Sigmoid colon (tissue), 7 donors: ENCODE results near the gene RPAP3. TPM values are rescaled to one million over a fixed set of nuclear protein-coding genes. Genes with fewer than 3 reads are reported as not detected.

Experiments used
- DNase-seq: peaks from one replicate; pipeline ENCODE4 v3.0.0-alpha.2; 2019
- H3K27ac ChIP-seq, 4 donors: fragments of 200-600 bp; sonication (generic); one replicate each; pipeline ENCODE4 v1.5.1; 2016 to 2019; ENCODE audit warnings: mild to moderate bottlenecking in 1 of 4
- H3K27me3 ChIP-seq, 3 donors: fragments of 200-600 bp; sonication (generic); one replicate each; pipeline ENCODE4 v1.5.1; 2019; ENCODE audit warnings: mild to moderate bottlenecking in 1 of 3
- H3K36me3 ChIP-seq, 4 donors: fragments of 200-600 bp; sonication (generic); one replicate each; pipeline ENCODE4 v1.5.1; 2016 to 2019
- H3K4me1 ChIP-seq, 4 donors: fragments of 200-600 bp; sonication (generic); one replicate each; pipeline ENCODE4 v1.5.1; 2017 to 2019
- H3K4me3 ChIP-seq, 4 donors: fragments of 200-600 bp; sonication (generic); one replicate each; pipeline ENCODE4 v1.5.1; 2017 to 2019; ENCODE audit warnings: mild to moderate bottlenecking in 2 of 4, moderate library complexity in 1 of 4
- H3K9me3 ChIP-seq, 4 donors: fragments of 200-600 bp in 3 of 4; sonication (generic) in 3 of 4; one replicate each; pipeline versions ENCODE4 v1.5.1 to v1.6.1; 2013 to 2019
- EP300 ChIP-seq, 4 donors: sonication (generic); formaldehyde crosslinking; IDR thresholded peaks; one replicate each; pipeline ENCODE4 v1.6.1; 2017; ENCODE audit warnings: antibody characterized with exemption in 4 of 4
- POLR2A ChIP-seq, 2 donors: fragments of 450-650 bp; IDR thresholded peaks; one replicate each; pipeline ENCODE4 v1.6.1; 2016; ENCODE audit warnings: antibody characterized with exemption in 2 of 2, mild to moderate bottlenecking in 2 of 2, moderate library complexity in 2 of 2
- POLR2AphosphoS5 ChIP-seq, 4 donors: sonication (generic); formaldehyde crosslinking; IDR thresholded peaks; one replicate each; pipeline ENCODE4 v1.6.1; 2017; ENCODE audit warnings: antibody characterized with exemption in 4 of 4
- WGBS, 2 donors: extraction: QIAGEN DNeasy Blood & Tissue Kit; methylation state at CpG; one replicate each; pipeline ENCODE4 v1.1.7; 2013; 5-methylcytosine and 5-hydroxymethylcytosine counted together
- intact Hi-C: fragments of 100-400 bp; cut with DNase I; formaldehyde crosslinking; loops from one replicate; pipeline ENCODE4 v1.15.1; 2023
- polyA plus RNA-seq, 3 donors: library from polyadenylated mRNA; stranded (reverse); fragments of 200-250 nt; gene quantifications; one replicate each; pipeline ENCODE4 v1.2.3, GENCODE V29; 2013
- total RNA-seq, 4 donors: library from RNA; depleted of rRNA; stranded (reverse); fragments of >200 nt; gene quantifications; one replicate each; pipeline ENCODE4 v1.1.0, GENCODE V29; 2016
- TF ChIP-seq, protein P1 (sequence below), 4 experiments: fragments of 450-650 bp in 3 of 4; fragments of 200-600 bp in 1 of 4; IDR thresholded peaks; one replicate each; pipeline ENCODE4 v1.5.1; 2016 to 2019; ENCODE audit warnings: antibody characterized with exemption in 4 of 4, mild to moderate bottlenecking in 3 of 4, moderate library complexity in 2 of 4
- donor health status: healthy with polysubstance abuse.
- donor health status: Bipolar disorder and iron deficiency.
- donor health status: healthy.

RPAP3 gene
- total and polyA plus RNA-seq, 7 donors, result 6.7 to 29.3 (median 21.0) TPM

DNA sequence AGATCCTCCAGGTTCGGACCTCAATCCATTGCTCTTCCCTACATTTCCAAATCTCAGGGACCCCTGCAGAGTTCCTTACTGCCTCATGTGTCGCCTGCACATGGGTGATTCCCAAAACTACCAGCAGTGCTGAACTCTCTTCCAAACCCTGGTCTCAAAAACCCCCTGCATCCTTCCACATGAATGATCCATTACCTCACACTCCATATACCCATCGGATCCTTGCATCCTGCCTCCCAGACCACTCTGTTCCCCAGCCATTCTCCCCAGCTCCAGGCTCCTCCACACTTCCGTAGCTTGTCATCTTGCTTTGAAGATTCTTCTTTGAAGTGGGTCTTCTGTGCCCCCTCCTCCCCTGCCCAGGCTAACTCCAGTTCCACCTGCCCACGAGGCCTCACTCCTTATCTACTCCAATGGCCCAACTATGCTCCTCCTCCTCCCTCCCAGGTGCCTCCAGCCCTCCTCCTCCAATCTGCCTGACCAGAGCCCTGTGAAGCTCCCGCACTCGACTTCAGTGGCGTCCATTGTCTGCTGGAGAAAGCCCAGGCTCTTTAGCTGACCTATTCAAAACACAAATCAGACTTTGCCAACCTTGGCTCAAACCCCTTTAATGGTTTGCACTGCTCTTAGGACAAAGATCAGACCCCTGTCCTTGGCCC is 39.1 kb upstream of the RPAP3 start:
- intact Hi-C loops, result loop anchor here (2.0 kb wide), 1 partner anchor 94 kb away; no protein-coding TSS in a partner anchor
- no peak overlapping the region for H3K27ac ChIP-seq
- WGBS, 2 donors, result 82 to 86% methylated on average over 8 of the region's 8 CpGs

DNA sequence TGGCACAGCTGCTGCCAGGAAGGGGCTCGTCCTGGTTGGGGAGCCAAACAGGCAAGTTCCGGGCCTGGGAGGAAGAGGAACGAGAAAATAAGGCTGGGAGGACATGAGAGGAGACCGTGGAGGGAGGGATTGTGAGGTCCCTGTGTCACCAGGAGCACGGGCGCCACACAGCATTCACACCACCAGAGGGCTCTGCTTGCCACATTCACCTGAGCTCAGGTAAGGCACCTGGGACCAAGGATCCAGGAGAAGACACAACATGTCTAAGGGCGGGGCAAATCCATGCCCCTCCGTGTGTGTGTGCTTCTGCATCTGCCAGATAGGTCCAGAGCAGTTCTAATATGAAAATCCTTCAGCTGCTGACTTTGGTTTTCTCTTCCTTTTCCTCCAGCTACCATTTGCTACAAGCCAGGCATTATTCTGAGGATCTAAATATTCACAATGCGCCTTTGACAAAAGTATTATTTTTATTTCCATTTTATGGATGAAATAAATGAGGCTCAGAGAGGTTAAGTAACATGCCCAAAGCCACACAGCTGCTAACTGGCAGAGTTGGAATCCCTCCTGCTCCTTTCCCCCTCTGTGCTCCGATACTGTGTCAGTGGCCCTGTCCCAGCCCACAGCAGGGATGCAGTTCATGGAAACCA is 38.3 kb upstream of the RPAP3 start:
- H3K4me3 ChIP-seq, result no peak overlapping the region
- H3K36me3 ChIP-seq, result no peaks in the 10 kb centered on the region
- WGBS, 2 donors, result 28 to 42% methylated on average over 10 of the region's 10 CpGs
- H3K27ac ChIP-seq, result no peak overlapping the region
- no peak for TF ChIP-seq EP300 (IDR thresholded peaks at IDR 0.05)
- TF ChIP-seq, protein P1, sequence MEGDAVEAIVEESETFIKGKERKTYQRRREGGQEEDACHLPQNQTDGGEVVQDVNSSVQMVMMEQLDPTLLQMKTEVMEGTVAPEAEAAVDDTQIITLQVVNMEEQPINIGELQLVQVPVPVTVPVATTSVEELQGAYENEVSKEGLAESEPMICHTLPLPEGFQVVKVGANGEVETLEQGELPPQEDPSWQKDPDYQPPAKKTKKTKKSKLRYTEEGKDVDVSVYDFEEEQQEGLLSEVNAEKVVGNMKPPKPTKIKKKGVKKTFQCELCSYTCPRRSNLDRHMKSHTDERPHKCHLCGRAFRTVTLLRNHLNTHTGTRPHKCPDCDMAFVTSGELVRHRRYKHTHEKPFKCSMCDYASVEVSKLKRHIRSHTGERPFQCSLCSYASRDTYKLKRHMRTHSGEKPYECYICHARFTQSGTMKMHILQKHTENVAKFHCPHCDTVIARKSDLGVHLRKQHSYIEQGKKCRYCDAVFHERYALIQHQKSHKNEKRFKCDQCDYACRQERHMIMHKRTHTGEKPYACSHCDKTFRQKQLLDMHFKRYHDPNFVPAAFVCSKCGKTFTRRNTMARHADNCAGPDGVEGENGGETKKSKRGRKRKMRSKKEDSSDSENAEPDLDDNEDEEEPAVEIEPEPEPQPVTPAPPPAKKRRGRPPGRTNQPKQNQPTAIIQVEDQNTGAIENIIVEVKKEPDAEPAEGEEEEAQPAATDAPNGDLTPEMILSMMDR (IDR thresholded peaks at IDR 0.05), result peak in 2 of 4 experiments; percentile 4 to 53
- no peak for TF ChIP-seq POLR2A (IDR thresholded peaks at IDR 0.05)
- TF ChIP-seq POLR2AphosphoS5 (IDR thresholded peaks at IDR 0.05), result no peak
- H3K9me3 ChIP-seq, result no peaks in the 10 kb centered on the region
- no peak for DNase-seq
- H3K4me1 ChIP-seq, result peaks cover 0 to 11% (median 5%) of the 10 kb centered on the region in 4 donors
- no peaks in the 10 kb centered on the region for H3K27me3 ChIP-seq
- intact Hi-C loops, result loop anchor here (2.0 kb wide), 1 partner anchor 95 kb away; no protein-coding TSS in a partner anchor

More for the DNA sequence above, 39.1 kb upstream of the RPAP3 start:
- no peak for DNase-seq
- peaks cover 0 to 11% (median 5%) of the 10 kb centered on the region in 4 donors for H3K4me1 ChIP-seq
- H3K36me3 ChIP-seq, result no peaks in the 10 kb centered on the region
- no peak overlapping the region for H3K4me3 ChIP-seq
- TF ChIP-seq POLR2A (IDR thresholded peaks at IDR 0.05) (no peak), POLR2AphosphoS5 (IDR thresholded peaks at IDR 0.05) (no peak), EP300 (IDR thresholded peaks at IDR 0.05) (no peak)
- TF ChIP-seq, protein P1 (IDR thresholded peaks at IDR 0.05), result no peak
- H3K9me3 ChIP-seq, result no peaks in the 10 kb centered on the region
- no peaks in the 10 kb centered on the region for H3K27me3 ChIP-seq

DNA sequence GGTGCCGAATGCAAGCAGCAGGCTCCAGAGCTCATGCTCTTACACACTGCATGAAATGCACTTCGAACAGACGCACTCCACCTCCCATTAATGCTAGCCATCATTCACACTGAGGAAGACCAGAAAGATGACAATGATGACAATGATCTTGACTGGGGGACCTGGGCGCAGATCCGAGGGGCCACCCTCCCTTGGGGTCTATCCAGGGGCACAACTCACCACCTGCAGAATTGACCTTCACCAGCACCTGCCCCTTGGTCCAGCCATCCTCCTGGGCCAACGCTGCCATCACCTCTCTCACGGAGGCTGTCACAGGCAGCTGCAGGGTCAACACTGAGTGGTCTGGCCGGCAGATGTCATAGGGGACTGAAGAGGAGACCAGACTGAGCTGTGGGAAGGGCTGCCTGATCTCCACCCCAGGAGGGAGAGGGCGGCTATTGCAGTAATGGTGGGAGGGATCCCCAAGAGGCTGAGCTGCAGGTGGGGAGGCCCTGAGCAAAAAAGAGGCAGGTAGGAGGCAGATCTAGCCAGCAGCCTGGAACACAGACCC is 37.6 kb upstream of the RPAP3 start:
- no peak overlapping the region for H3K4me3 ChIP-seq
- intact Hi-C loops, result no loop called here
- H3K9me3 ChIP-seq, result no peaks in the 10 kb centered on the region
- no peaks in the 10 kb centered on the region for H3K27me3 ChIP-seq
- peaks cover 0 to 13% (median 5%) of the 10 kb centered on the region in 4 donors for H3K4me1 ChIP-seq
- TF ChIP-seq EP300 (IDR thresholded peaks at IDR 0.05) (no peak), POLR2AphosphoS5 (IDR thresholded peaks at IDR 0.05) (no peak), POLR2A (IDR thresholded peaks at IDR 0.05) (no peak)
- TF ChIP-seq, protein P1 (IDR thresholded peaks at IDR 0.05), result no peak
- no peaks in the 10 kb centered on the region for H3K36me3 ChIP-seq
- no peak for DNase-seq
- H3K27ac ChIP-seq, result no peak overlapping the region
- WGBS, 2 donors, result 77 to 85% methylated on average over 9 of the region's 9 CpGs

DNA sequence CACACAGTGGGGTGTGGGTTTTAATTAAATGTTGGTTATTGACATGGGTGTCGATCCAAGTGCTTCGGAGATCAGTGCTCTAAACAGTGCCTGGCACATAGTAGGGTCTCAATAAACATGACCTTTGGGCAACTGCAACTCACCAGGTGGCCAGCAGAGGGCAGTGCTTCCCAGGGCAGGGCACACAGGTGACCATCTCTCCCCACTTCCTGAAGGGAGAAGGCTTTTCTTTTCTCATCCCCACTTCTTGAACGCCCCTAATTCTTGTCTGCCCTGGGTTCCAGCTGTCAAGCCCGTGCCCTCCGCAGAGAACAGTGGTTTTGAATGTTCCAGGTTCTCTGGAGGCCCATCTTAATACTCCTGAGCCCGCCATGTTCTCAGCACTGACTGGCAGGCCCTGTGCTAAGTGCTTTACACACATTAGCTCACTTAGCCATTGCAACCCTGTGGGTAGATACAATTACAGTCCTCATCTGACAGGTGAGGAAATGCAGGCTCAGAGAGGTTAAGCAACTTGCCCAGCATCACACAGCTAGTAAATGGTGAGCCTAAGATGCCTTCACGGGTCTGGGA is 36.5 kb upstream of the RPAP3 start:
- TF ChIP-seq, protein P1 (IDR thresholded peaks at IDR 0.05), result peak; percentile 91 to 98 (median 96)
- no peak for TF ChIP-seq EP300 (IDR thresholded peaks at IDR 0.05)
- Histone ChIP-seq H3K9me3 (no peaks in the 10 kb centered on the region), H3K4me1 (peaks cover 0 to 23% (median 15%) of the 10 kb centered on the region in 4 donors), H3K36me3 (no peaks in the 10 kb centered on the region), H3K27ac (no peak overlapping the region), H3K27me3 (no peaks in the 10 kb centered on the region), H3K4me3 (no peak overlapping the region)
- DNase-seq, result no peak
- 43 to 70% methylated on average over 7 of the region's 7 CpGs for WGBS, 2 donors
- intact Hi-C loops, result loop anchor here (1.0 kb wide), 1 partner anchor 37 kb away; no protein-coding TSS in a partner anchor
